Calu3 (cell line): ENCODE results near the gene XKR7. TPM values are rescaled to one million over a fixed set of nuclear protein-coding genes. Genes with fewer than 3 reads are reported as not detected.

ENCODE experiments used
- BruUV-seq: library from RNA; stranded (reverse); fragments of 400-500 nt; replicated peaks from 2 replicates; lab custom pipeline; 2021; lab: Mats Ljungman, UMichigan
- CTCF ChIA-PET: fragments of 300-600 bp; sonication (Branson Sonifier 250); formaldehyde crosslinking; loops from one replicate; lab custom pipeline; 2022; ENCODE audit warnings: antibody characterized with exemption; lab: Charles Lee
- DNase-seq: peaks from one replicate; pipeline ENCODE4 v3.0.0; 2022
- H3K27ac Mint-ChIP-seq: one replicate; pipeline ENCODE4 v1.8.0; 2022; ENCODE audit warnings: mixed read lengths; ENCODE audit not compliant: unreplicated experiment
- H3K27me3 Mint-ChIP-seq: one replicate; pipeline ENCODE4 v1.8.0; 2022; ENCODE audit warnings: mixed read lengths; ENCODE audit not compliant: unreplicated experiment
- H3K36me3 Mint-ChIP-seq: one replicate; pipeline ENCODE4 v1.8.0; 2022; ENCODE audit warnings: mild to moderate bottlenecking, moderate library complexity, mixed read lengths; ENCODE audit not compliant: insufficient read depth, unreplicated experiment
- H3K4me1 Mint-ChIP-seq: one replicate; pipeline ENCODE4 v1.8.0; 2022; ENCODE audit warnings: mild to moderate bottlenecking, low read depth, mixed read lengths; ENCODE audit not compliant: unreplicated experiment
- H3K4me3 Mint-ChIP-seq: one replicate; pipeline ENCODE4 v1.8.0; 2022; ENCODE audit warnings: mild to moderate bottlenecking, low read depth, moderate library complexity, mixed read lengths; ENCODE audit not compliant: unreplicated experiment
- H3K9me3 Mint-ChIP-seq: one replicate; pipeline ENCODE4 v1.8.0; 2022; ENCODE audit warnings: low read depth, mixed read lengths; ENCODE audit not compliant: unreplicated experiment
- CTCF ChIP-seq: fragments of 200-600 bp; IDR thresholded peaks from one replicate; pipeline ENCODE4 v1.8.0; 2022; ENCODE audit warnings: antibody characterized with exemption; ENCODE audit not compliant: unreplicated experiment
- intact Hi-C: fragments of 100-400 bp; cut with micrococcal nuclease; formaldehyde crosslinking; loops from one replicate; pipeline ENCODE4 v1.10.0; 2022; ENCODE audit not compliant: unreplicated experiment
- total RNA-seq: library from RNA; stranded (reverse); gene quantifications from 2 replicates; pipeline ENCODE4 v1.2.3, GENCODE V29; 2022

Gene XKR7
- total RNA-seq, 1 experiment from 2014 or later: not detected

- no peak for TF ChIP-seq CTCF
- intact Hi-C loops: no loop called here
- no peaks in the 10 kb centered on the region for H3K9me3 Mint-ChIP-seq
- BruUV-seq: no TSS peak
- CTCF ChIA-PET: interaction anchor here (0.8 to 1.3 kb wide), 2 partner anchors 13 to 14 kb away, joined by 4 read pairs; no protein-coding TSS in a partner anchor
- no peak overlapping the region for H3K27ac Mint-ChIP-seq
- no peaks in the 10 kb centered on the region for H3K36me3 Mint-ChIP-seq
- DNase-seq: no peak
- no peak overlapping the region for H3K4me3 Mint-ChIP-seq
- H3K4me1 Mint-ChIP-seq: peaks cover 8% of the 10 kb centered on the region
- peaks cover 98% of the 10 kb centered on the region for H3K27me3 Mint-ChIP-seq
Observed at GRCh38 chr20:32004963-32005362, 37.0 kb downstream of the XKR7 start.

DNA sequence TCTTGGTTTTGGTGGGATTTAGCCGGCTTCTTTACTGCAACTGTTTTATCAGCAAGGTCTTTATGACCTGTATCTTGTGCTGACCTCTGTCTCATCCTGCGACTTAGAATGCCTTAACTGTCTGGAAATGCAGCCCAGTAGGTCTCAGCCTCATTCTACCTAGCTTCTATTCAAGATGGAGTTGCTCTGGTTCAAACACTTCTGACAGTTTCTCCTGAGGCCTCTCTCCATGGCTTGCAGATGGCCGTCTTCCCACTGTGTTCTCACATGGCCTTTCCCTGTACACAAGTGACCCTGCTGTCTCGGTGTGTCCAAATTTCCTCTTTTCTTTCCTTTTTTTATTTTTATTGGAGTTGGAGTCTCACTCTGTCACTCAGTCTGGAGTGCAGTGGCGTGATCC lies 38.1 kb downstream of the XKR7 start:
- intact Hi-C loops: no loop called here
- CTCF ChIA-PET: no interaction called here
- Mint-ChIP-seq H3K4me3 (no peak overlapping the region), H3K27me3 (peaks cover 98% of the 10 kb centered on the region), H3K4me1 (peaks cover 8% of the 10 kb centered on the region), H3K9me3 (no peaks in the 10 kb centered on the region), H3K27ac (no peak overlapping the region), H3K36me3 (no peaks in the 10 kb centered on the region)
- no TSS peak for BruUV-seq
- no peak for TF ChIP-seq CTCF
- no peak for DNase-seq

- no peak for TF ChIP-seq CTCF
- peaks cover 8% of the 10 kb centered on the region for H3K4me1 Mint-ChIP-seq
- peaks cover 98% of the 10 kb centered on the region for H3K27me3 Mint-ChIP-seq
- no peak overlapping the region for H3K27ac Mint-ChIP-seq
- H3K36me3 Mint-ChIP-seq: no peaks in the 10 kb centered on the region
- no peak for DNase-seq
- no peaks in the 10 kb centered on the region for H3K9me3 Mint-ChIP-seq
- CTCF ChIA-PET: interaction anchor here (1.6 kb wide), 1 partner anchor 11 kb away, joined by 8 read pairs; no protein-coding TSS in a partner anchor
- BruUV-seq: no TSS peak
- no peak overlapping the region for H3K4me3 Mint-ChIP-seq
- intact Hi-C loops: no loop called here
Observed at GRCh38 chr20:32006841-32007786, 39.2 kb downstream of the XKR7 start.

GRCh38 chr20:32007787-32008616 lies 40.1 kb downstream of the XKR7 start:
- CTCF ChIA-PET: interaction anchor here (1.6 kb wide), 1 partner anchor 10 kb away, joined by 8 read pairs; no protein-coding TSS in a partner anchor
- no peaks in the 10 kb centered on the region for H3K9me3 Mint-ChIP-seq
- H3K36me3 Mint-ChIP-seq: no peaks in the 10 kb centered on the region
- DNase-seq: no peak
- H3K27ac Mint-ChIP-seq: no peak overlapping the region
- no peak for TF ChIP-seq CTCF
- intact Hi-C loops: no loop called here
- no peak overlapping the region for H3K4me3 Mint-ChIP-seq
- peaks cover 98% of the 10 kb centered on the region for H3K27me3 Mint-ChIP-seq
- no TSS peak for BruUV-seq
- H3K4me1 Mint-ChIP-seq: peaks cover 8% of the 10 kb centered on the region
